Thyroid gland (tissue), 4 donors: ENCODE results near the gene FEN1. TPM values are rescaled to one million over a fixed set of nuclear protein-coding genes. Genes with fewer than 3 reads are reported as not detected.

ENCODE experiments used
- DNase-seq, 2 donors: peaks; one replicate each; pipeline ENCODE4 v3.0.0-alpha.2; 2019
- H3K27ac ChIP-seq, 3 donors: fragments of 200-600 bp; sonication (generic); 1 replicate in 2 of 3; 2 replicates in 1 of 3; pipeline ENCODE4 v1.5.1; 2016 to 2019; ENCODE audit warnings: mild to moderate bottlenecking in 1 of 3, moderate library complexity in 1 of 3
- H3K27me3 ChIP-seq: fragments of 200-600 bp; sonication (generic); one replicate; pipeline ENCODE4 v1.5.1; 2019
- H3K36me3 ChIP-seq, 2 donors: fragments of 200-600 bp; sonication (generic); one replicate each; pipeline ENCODE4 v1.5.1; 2016 to 2019
- H3K4me1 ChIP-seq, 2 donors: fragments of 200-600 bp; sonication (generic); one replicate each; pipeline ENCODE4 v1.5.1; 2017 to 2019
- H3K4me3 ChIP-seq, 3 donors: fragments of 200-600 bp; sonication (generic); replicated peaks in 1 of 3; 1 replicate in 2 of 3; 2 replicates in 1 of 3; pipeline ENCODE4 v1.5.1; 2016; ENCODE audit warnings: mild to moderate bottlenecking in 1 of 3
- H3K9me3 ChIP-seq: fragments of 200-600 bp; sonication (generic); one replicate; pipeline ENCODE4 v1.5.1; 2017
- POLR2A ChIP-seq, 2 donors: fragments of 450-650 bp; IDR thresholded peaks; one replicate each; pipeline ENCODE4 v1.6.1; 2017; ENCODE audit warnings: antibody characterized with exemption in 2 of 2, mild to moderate bottlenecking in 2 of 2, moderate library complexity in 1 of 2
- WGBS, 2 donors: methylation state at CpG; one replicate each; pipeline ENCODE4 v1.1.5; 2017; 5-methylcytosine and 5-hydroxymethylcytosine counted together
- intact Hi-C: fragments of 100-400 bp; cut with DNase I; formaldehyde crosslinking; loops from one replicate; pipeline ENCODE4 v1.15.1; 2023
- total RNA-seq, 4 donors: library from RNA; depleted of rRNA; stranded (reverse); fragments of >200 nt; gene quantifications; one replicate each; pipeline ENCODE4 v1.2.3, GENCODE V29; 2016
- TF ChIP-seq, protein P1 (sequence below), 6 experiments: fragments of 200-600 bp in 3 of 6; fragments of 450-650 bp in 3 of 6; sonication (generic) in 3 of 6; IDR thresholded peaks; one replicate each; pipeline ENCODE4 v1.5.1; 2016 to 2019; ENCODE audit warnings: antibody characterized with exemption in 6 of 6, mild to moderate bottlenecking in 2 of 6, inconsistent platforms in 1 of 6, moderate library complexity in 1 of 6

Gene FEN1
- total RNA-seq, 4 donors from 2014 or later: 4.1 to 6.3 (median 5.2) TPM

- no peak overlapping the region for H3K4me3 ChIP-seq
- intact Hi-C loops: no loop called here
- no peaks in the 10 kb centered on the region for H3K36me3 ChIP-seq
- H3K27ac ChIP-seq: no peak overlapping the region
- no peaks in the 10 kb centered on the region for H3K9me3 ChIP-seq
- no peaks in the 10 kb centered on the region for H3K27me3 ChIP-seq
- peaks cover 7 to 14% of the 10 kb centered on the region in 2 donors for H3K4me1 ChIP-seq
- 91 to 96% methylated on average over 6 of the region's 6 CpGs for WGBS, 2 donors
- no peak for DNase-seq
- TF ChIP-seq, protein P1, sequence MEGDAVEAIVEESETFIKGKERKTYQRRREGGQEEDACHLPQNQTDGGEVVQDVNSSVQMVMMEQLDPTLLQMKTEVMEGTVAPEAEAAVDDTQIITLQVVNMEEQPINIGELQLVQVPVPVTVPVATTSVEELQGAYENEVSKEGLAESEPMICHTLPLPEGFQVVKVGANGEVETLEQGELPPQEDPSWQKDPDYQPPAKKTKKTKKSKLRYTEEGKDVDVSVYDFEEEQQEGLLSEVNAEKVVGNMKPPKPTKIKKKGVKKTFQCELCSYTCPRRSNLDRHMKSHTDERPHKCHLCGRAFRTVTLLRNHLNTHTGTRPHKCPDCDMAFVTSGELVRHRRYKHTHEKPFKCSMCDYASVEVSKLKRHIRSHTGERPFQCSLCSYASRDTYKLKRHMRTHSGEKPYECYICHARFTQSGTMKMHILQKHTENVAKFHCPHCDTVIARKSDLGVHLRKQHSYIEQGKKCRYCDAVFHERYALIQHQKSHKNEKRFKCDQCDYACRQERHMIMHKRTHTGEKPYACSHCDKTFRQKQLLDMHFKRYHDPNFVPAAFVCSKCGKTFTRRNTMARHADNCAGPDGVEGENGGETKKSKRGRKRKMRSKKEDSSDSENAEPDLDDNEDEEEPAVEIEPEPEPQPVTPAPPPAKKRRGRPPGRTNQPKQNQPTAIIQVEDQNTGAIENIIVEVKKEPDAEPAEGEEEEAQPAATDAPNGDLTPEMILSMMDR (IDR thresholded peaks at IDR 0.05): no peak
- TF ChIP-seq POLR2A (IDR thresholded peaks at IDR 0.05): no peak
Measured at GRCh38 chr11:61775106-61775505, 17.6 kb upstream of the FEN1 start.

- 76 to 88% methylated on average over 11 to 19 of the region's 20 CpGs for WGBS, 2 donors
- DNase-seq: no peak
- H3K9me3 ChIP-seq: no peaks in the 10 kb centered on the region
- H3K4me1 ChIP-seq: peaks cover 7 to 14% of the 10 kb centered on the region in 2 donors
- no peak overlapping the region for H3K4me3 ChIP-seq
- no peaks in the 10 kb centered on the region for H3K36me3 ChIP-seq
- no peak overlapping the region for H3K27ac ChIP-seq
- intact Hi-C loops: no loop called here
- TF ChIP-seq POLR2A (IDR thresholded peaks at IDR 0.05): no peak
- TF ChIP-seq, protein P1 (IDR thresholded peaks at IDR 0.05): no peak
- no peaks in the 10 kb centered on the region for H3K27me3 ChIP-seq
Measured at GRCh38 chr11:61775606-61776554, 16.8 kb upstream of the FEN1 start.

DNA sequence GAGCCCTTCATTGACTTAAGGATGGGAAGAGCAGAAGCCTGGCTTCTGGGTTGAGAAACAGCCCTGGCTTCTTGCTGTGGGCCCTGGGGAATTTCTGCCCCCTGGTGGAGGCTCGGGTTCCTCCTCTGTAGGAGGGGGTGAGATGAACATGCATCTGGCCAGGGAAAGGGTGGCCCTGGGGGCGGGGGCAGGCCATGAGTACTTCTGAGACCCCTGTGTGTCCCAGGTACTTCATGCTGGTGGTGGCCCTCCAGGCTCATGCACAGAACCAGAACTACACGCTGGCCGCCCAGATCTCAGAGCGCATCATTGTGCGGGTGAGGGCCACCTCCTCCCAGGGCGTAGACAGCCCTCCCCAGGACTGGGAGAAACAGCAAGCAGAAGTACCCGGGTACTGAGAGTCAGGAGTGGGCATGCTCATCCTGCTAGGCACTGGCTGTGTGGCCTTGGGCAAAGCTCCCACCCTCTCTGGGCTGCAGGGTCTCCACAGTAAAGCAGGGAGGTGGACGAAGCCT lies 16.1 kb upstream of the FEN1 start:
- peak; percentile 15 to 29 for DNase-seq
- intact Hi-C loops: no loop called here
- no peak overlapping the region for H3K4me3 ChIP-seq
- H3K4me1 ChIP-seq: peaks cover 7 to 14% of the 10 kb centered on the region in 2 donors
- no peak overlapping the region for H3K27ac ChIP-seq
- TF ChIP-seq, protein P1 (IDR thresholded peaks at IDR 0.05): peak in 2 of 6 experiments; percentile 38 to 45
- TF ChIP-seq POLR2A (IDR thresholded peaks at IDR 0.05): no peak
- 61 to 63% methylated on average over 2 to 8 of the region's 9 CpGs for WGBS, 2 donors
- H3K9me3 ChIP-seq: no peaks in the 10 kb centered on the region
- H3K27me3 ChIP-seq: no peaks in the 10 kb centered on the region
- no peaks in the 10 kb centered on the region for H3K36me3 ChIP-seq

DNA sequence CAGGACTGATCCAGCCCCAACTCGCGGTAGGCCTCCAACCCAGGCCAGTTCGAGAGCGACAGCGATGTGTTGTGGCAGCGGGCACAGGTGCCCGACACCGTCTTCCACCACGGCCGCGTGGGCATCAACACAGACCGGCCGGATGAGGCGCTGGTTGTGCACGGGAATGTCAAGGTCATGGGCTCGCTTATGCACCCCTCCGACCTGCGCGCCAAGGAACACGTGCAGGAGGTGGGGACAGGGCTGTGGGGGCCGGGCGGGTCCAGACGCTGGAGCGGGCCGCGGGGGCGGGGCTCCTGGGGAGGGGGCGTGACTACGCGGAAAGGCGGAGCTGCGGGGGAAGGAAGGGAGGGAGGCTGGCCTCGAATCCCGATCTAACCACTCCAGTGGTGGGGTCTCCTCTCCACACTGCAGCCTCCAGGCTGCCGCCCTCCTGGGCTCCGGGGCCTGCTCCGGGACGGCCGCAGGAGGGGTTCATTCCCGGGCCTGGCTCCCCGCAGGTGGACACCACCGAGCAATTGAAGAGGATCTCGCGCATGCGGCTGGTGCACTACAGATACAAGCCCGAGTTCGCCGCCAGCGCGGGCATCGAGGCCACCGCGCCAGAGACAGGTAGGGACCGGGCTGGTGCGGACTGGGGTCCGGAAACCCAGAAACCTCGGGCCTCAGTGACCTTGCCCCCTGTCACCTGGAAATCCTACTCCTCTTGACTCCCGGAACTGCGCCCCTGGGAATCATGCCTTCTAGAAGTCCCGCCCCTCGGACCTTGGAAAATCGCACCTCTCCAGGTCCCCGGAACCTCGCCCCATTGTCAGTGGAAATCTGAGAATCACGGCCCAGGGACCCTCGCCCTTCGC lies 15.2 kb upstream of the FEN1 start:
- TF ChIP-seq POLR2A (IDR thresholded peaks at IDR 0.05): no peak
- TF ChIP-seq, protein P1 (IDR thresholded peaks at IDR 0.05): no peak
- intact Hi-C loops: no loop called here
- peak; percentile 58 to 68 for DNase-seq

More for the DNA sequence above, 15.2 kb upstream of the FEN1 start:
- Histone ChIP-seq H3K36me3 (no peaks in the 10 kb centered on the region), H3K4me3 (peak overlapping the region in 1 of 3 donors; percentile 4), H3K27me3 (no peaks in the 10 kb centered on the region), H3K4me1 (peaks cover 7 to 9% of the 10 kb centered on the region in 2 donors), H3K9me3 (no peaks in the 10 kb centered on the region), H3K27ac (no peak overlapping the region)
- WGBS, 2 donors: 43 to 87% methylated on average over 12 to 31 of the region's 67 CpGs
